ENCODE measurements around the gene MME.

The MME gene

DNA sequence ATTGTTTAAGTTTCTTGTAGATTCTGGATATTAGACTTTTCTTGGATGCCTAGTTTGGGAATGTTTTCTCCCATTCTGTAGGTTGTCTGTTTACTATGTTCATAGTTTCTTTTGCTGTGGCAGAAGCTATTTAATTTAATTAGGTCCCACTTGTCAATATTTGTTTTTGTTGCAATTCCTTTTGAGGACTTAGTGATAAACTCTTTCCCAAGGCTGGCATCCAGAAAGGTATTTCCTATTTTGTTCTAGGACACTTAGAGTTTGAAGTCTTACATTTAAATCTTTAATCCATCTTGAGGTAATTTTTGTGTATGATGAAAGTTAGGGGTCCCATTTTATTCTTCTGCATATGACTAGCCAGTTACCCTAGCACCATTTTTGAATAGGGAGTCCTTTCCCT is 54.9 kb downstream of the MME start:
- in situ Hi-C loops (cut with HindIII; ENCODE audit: low sequenced_read_pairs), result no loop called here

DNA sequence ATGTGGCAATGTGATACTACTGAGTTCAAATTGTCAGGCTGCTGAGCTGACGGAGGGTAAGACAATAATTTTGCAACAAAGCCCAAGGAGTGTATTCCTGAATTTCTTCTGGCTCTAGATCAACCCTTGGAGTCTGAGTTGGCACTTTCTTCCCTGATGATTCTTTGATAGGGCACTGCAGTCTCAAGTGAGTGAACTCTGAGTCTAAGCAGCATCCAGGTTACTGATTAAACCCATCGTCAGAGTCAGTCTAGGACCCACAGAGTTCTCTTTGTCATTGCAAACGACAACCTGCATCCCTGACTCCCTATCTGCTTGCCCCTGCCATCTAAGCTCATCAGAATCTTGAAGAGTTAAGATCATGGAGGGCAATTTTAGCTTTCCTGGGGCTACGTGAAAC is 58.6 kb downstream of the MME start:
- in situ Hi-C loops (cut with HindIII; ENCODE audit: low sequenced_read_pairs), result no loop called here

DNA sequence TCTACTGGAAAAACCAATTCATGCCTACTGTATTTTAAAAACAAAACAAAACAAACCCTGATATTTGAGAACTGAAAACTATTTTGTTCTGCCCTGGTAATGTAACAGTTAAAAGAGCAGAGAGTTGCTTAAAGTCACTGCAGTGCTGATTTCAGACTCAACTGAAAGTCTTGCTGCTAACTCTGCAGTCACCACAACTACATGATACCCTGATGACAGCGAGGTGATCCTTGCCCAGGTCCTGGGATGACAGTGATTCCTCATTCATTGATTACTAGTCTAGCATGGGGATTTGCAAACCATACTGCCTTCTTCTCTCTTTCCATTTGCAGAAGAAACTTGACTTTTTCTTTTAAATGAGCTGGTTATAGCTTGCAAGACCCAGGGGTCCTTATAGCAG is 67.5 kb downstream of the MME start:
- in situ Hi-C loops (cut with HindIII; ENCODE audit: low sequenced_read_pairs), result no loop called here

DNA sequence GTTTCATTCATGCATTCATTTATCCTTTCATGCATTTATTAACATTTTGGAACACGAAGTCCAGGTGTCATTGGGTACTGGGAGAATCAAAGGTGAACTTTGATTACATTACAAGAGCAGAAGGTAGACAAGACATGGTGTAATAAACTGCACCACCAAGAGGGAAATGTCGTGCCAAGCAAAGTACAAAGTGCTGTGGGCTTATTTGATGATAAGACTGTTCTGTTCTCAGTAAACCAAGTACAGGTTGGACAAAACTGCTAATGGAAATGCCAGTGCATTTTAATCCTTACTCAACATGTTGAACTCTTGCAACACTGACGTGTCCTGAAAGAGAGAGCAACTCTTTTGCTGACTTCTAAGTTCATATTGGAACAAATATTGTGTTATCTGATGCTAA is 69.4 kb downstream of the MME start:
- in situ Hi-C loops (cut with HindIII; ENCODE audit: low sequenced_read_pairs), result no loop called here

DNA sequence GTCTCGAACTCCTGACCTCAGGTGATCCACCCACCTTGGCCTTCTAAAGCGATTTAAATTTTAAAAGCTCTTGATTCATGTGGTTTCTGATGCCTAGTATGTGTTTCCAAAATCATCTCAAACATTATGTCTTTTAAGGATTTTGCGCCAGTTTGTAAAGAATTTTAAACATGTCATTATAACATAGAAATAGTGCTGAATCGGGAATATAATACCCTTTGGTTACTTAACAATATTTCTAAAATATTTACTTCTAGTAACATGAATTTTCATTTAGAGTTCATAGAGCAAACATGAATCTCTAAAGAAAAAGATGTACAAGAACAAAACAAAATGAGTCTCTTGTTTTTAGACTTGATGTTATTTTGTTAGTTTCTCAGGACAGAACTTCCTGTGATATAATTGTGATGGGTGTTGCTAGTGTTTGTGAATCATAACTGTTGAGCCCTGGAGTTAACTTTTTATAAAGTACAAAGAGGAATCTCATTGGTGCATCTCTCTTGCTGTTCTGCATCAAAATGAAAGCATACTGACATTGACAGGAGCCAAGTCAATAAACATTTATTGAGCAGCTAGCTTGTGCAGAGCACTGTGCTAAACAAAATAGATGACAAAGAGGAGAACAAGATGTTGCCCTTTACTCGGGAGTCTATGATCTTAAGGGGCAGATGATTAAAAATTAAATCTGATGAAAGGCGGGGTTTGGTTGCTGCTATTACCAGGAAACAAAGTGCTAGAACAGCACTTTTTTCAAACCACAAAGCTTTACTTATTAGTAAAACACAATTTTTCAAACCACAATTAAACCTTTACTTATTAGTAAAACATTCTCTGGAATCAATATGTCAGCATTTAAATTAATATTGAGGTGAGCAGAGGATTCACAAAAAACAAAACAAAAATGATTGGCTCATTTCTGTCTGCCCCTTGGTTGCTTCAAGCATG is 73.4 kb downstream of the MME start:
- in situ Hi-C loops (cut with HindIII; ENCODE audit: low sequenced_read_pairs), result no loop called here

DNA sequence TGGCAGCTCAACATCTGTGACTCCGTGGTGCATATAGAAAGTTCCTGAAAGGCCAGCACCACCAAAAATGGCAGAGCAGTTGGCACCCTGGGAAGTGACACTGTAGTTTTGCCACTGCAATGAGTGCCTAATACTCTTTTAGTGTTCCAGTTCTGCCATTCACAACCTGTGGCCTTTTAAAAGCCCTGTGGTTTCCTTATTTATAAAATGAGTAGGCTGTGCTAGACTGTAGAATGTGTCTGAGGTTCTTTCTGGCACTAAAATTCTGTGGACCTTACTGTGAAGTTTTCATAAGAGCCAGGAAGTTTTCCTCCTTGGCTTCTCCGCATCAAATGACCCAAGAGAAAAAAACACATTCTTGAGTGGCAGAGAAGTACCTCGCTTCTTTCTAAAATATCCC is 74.1 kb downstream of the MME start:
- in situ Hi-C loops (cut with HindIII; ENCODE audit: low sequenced_read_pairs), result no loop called here

DNA sequence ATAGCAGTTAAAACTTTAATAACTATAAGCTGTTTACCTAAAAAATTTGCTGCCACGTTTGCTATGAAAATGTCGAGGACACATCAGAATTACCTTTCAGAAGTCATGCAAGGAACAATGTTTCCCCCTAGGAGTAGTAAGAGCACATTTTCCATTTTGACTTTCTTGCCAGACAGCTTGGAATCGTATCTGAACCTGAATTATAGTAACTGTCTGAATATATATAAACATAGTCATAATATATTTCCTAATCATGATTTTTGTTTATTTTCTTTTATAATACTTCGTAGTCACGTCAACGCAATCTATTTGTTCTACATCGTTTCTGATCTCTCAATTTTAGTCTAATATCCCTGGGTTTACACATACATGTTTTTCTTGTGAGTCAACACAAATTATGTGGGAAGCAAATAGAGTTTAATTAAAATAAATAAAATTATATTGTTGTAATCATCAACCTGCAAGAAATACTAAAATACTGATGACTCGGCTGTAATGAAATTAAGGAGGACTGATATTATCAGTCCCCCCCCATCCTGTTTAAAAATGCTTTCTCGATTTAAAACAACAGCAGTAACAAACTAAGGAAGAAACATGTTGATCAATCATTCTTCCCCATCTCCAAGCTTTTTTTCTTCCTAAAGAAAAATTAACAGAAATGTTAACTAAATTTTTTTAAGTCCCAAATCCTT is 78.4 kb downstream of the MME start:
- in situ Hi-C loops (cut with HindIII; ENCODE audit: low sequenced_read_pairs), result no loop called here

DNA sequence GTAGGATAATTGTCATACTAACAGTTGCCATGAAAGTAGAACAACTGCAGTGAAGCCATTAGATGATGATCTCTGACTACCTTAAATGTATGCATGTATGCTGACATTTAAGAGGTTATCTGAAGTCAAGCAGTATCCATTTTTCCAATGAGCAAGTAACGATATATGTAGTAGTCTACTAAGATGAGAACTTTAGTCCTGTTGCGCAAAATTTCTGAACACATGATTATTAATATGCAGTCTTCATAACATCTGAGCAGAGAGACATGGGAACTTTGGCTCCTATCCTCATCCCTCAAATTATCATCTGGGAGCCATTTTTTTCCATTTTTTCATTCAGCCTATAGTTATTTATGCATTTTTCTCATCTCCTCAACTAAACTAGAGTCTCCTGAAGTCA is 79.2 kb downstream of the MME start:
- in situ Hi-C loops (cut with HindIII; ENCODE audit: low sequenced_read_pairs), result no loop called here

DNA sequence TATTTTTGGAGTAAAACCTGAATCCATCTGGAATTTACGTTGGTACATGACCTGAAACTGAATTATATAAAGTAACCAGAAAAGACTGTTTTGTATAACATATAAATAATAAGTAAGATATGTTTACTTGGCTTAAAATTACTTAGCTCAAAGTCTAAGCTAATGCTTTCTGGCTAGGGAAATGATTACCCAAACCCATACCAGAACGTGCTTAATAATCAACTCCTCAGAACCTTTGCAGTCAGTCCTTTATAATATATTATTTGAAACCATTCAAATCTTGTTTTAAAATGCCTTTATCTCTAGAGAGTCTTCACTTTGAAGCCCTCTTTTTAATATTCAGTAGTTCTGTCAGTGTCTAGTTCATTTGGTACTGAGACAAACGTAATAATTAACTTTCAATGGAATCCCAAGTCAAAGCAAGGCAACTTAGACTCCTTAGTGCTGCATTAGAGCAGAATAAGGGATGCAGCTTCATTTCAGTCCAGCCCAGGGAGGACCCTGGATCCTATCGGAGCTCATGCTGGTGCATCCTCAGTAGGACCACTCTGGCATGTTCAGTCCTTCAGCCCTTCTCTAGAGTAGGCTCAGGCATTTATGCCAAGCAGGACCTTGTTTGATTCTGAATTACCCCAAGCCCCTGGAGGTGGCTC is 81.6 kb downstream of the MME start:
- in situ Hi-C loops (cut with HindIII; ENCODE audit: low sequenced_read_pairs), result no loop called here

DNA sequence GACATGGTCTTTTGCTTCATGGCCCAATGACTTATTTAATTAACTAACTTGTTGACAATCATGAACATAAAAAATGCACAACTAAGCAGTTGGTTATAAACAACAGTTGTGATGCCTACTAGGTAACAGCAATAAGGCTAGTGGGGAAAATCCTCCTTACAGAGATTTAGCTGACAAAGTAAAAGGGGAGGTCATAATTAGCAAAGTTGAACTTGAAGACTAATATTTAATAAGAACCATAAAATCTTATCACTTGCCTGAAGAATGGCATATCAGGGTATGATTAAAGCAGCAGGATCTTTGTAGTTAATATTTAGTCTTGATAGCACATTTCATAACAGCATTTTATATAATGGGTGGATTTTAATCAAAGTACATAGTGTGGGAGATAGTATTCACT is 84.2 kb downstream of the MME start:
- in situ Hi-C loops (cut with HindIII; ENCODE audit: low sequenced_read_pairs), result no loop called here

DNA sequence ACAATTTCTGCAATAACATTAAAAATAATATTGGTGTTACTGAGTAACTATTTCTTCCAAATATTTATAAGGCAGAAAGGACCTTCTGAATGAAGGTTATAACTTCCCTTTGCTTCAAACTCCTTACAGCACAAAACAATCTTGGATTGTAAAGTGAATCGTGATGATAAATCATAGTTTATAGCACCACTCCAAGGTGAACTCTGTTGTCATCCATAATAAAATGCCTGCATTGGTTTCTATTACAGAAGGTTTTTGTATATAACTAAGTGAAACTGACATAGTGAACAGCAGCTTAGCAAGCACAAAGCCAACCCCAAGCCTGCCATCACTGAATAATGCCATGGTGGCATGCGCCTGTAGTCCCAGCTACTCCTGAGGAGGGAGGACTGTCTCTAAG is 86.3 kb downstream of the MME start:
- in situ Hi-C loops (cut with HindIII; ENCODE audit: low sequenced_read_pairs), result no loop called here

DNA sequence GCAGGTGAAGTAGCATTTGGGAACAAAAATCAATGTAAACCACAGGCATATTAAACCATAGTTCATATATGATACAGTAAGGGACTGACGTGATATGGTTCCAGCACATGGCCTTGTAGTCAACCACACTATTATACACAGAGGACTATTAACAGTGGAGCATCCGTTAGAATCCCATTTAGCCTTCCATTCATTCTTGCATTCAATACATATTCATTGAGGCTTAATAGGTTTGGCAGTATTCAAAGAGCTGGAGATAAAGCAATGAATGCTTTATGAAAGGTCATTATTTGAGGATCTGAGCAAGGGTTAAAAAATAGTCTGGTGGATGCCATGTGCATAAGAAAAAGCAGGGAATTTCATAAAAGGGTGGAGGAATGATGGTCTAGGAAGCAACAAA is 89.1 kb downstream of the MME start:
- in situ Hi-C loops (cut with HindIII; ENCODE audit: low sequenced_read_pairs), result no loop called here

DNA sequence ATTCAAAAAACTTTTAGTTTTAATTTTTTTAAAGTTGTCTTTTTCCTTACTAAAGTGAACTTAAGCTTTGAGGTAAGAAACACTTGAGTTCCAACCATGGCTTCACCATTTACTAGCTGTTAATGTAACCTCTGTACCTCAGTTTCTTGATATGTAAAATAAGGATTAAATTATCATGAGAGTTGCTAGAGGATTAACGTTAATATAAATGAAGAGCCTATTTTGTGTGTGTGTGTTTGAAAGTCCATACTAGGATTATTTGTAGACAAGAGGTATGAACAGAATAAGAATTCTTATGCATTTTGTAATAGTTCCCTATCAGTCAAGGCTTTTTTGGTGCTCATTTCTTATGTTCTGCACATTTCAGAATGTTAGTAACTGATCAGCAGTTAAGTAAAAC is 93.7 kb downstream of the MME start:
- in situ Hi-C loops (cut with HindIII; ENCODE audit: low sequenced_read_pairs), result no loop called here

DNA sequence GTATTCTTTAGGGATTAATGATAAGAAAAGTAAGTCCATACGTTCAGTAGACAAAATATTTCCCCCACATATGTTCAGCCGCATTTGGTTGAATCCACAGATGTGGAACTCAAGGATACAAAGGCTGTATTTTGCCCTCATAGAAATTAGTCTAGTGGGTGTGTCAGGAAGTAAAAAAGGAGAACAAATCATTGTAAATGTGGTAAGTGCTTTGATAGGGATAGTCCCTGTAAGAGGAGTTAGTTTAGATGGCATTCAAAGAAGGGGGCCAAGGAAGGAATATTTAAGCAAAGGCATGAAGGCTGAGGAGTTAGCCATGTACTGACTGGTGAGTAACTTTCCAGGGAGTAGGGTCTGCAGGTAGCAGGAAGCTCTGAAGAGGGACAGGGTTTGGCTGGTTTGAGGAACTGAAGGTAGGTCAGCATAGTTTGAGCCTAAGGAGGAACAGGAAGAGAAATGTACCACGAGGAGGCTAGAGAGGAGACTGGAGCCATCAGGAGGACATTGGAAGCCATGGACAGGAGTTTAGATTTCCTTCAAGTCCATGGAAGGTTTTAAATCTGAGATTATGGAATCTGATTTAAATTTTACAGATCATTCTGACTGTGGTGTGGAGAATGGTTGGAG is 98.8 kb downstream of the MME start:
- in situ Hi-C loops (cut with HindIII; ENCODE audit: low sequenced_read_pairs), result no loop called here

DNA sequence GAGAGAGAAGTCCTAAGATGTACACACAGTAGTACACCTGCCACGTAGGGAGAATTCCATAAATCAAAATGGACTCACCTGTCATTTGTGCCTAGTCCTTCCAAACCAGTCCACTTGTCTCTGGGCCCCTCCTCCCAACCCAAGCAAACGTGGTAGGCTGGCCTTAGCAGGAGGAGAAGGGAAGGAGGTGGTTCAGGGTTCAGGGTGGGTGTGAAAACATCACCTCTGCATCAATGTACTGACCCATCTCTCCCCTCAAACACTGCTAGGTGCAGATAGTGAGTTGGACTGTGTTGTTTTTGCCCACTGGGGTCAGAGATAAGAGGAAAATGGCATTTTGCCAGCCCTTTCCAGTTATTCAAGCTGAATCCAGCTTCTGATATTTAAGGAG is 99.3 kb downstream of the MME start:
- in situ Hi-C loops (cut with HindIII; ENCODE audit: low sequenced_read_pairs), result no loop called here

DNA sequence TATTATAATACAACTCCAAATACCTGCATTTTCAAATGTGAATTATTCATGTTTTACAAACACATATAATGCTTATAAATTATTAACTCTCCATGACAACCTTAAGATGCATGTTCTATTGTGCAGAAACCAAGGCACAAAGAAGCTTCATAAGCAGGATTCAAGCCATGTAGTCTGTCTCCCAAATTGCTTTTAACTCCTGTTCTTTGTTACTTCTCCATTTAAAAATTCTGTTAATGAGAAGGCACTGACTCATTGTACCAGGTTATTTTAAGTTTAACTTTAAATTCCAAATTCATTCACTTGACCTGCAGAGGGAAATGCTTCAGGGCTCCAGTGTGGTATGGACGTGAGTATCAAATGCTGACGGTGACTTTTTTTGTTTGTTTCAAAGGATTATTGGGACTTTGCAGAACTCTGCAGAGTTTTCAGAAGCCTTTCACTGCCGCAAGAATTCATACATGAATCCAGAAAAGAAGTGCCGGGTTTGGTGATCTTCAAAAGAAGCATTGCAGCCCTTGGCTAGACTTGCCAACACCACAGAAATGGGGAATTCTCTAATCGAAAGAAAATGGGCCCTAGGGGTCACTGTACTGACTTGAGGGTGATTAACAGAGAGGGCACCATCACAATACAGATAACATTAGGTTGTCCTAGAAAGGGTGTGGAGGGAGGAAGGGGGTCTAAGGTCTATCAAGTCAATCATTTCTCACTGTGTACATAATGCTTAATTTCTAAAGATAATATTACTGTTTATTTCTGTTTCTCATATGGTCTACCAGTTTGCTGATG is 100.0 kb downstream of the MME start:
- in situ Hi-C loops (cut with HindIII; ENCODE audit: low sequenced_read_pairs), result no loop called here

DNA sequence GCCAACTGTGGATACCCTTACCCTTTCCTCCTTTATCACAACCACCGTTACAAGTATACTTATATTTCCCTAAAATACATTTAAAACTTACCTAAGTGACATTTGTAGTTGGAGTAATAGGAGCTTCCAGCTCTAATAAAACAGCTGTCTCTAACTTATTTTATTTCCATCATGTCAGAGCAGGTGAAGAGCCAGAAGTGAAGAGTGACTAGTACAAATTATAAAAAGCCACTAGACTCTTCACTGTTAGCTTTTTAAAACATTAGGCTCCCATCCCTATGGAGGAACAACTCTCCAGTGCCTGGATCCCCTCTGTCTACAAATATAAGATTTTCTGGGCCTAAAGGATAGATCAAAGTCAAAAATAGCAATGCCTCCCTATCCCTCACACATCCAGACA is 102.3 kb downstream of the MME start:
- in situ Hi-C loops (cut with HindIII; ENCODE audit: low sequenced_read_pairs), result no loop called here

DNA sequence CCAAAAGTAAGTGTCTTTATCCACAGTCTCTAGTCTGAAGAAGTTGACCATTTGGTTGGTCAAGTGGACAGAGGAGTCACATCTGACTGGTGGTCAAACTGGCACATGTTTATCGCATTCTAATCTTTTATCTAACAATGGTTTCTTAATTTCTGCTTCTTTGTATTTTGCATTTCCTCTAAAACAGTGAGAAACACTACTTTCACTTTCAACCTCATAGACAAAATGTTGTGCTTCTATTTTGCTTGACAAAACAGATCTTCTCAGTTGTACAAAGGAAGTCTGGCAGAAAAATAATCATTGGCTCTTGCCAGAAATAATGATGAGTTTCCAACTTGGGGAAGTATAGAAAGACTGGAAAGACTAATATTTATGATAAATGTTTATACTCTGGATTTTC is 103.9 kb downstream of the MME start:
- in situ Hi-C loops (cut with HindIII; ENCODE audit: low sequenced_read_pairs), result no loop called here

DNA sequence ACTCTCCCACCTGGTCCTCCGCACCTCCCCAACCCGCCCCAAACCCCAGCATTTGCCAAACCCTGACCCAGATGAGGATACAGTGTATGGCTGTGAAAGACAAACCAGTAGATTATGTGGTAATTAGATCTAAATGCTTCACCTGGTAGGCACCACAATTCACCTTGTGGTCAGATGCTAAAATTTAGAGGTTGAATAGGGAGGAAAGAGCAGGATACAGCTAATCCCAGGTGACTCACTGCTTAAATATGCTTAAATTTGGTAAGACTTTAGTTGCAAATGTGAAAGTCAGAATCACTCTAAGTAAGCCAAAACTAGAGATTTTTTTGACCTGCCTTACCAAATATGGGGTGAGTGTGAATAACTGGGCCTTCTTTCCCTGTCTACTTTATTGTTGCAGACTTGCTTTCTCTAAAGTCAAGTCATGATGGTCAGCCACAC is 105.5 kb downstream of the MME start:
- in situ Hi-C loops (cut with HindIII; ENCODE audit: low sequenced_read_pairs), result no loop called here

DNA sequence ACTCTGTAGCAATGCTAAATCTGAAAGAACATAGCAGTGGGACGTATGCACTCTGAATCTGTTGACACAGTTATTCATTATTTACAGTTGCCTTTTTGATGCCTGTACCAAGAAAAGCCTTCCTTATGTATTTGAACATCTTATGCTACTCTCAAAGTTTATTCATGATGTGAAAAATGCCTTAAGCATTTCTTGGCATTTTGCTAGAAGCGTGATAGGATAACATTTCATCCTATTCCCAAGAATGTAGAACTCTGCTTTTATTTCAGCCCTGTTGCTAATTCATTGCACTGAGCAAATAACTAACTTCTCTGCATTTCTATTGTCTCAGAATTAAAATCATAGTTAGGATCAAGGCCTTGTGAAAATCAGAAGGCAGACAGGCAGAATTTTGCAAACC is 107.9 kb downstream of the MME start:
- in situ Hi-C loops (cut with HindIII; ENCODE audit: low sequenced_read_pairs), result no loop called here

DNA sequence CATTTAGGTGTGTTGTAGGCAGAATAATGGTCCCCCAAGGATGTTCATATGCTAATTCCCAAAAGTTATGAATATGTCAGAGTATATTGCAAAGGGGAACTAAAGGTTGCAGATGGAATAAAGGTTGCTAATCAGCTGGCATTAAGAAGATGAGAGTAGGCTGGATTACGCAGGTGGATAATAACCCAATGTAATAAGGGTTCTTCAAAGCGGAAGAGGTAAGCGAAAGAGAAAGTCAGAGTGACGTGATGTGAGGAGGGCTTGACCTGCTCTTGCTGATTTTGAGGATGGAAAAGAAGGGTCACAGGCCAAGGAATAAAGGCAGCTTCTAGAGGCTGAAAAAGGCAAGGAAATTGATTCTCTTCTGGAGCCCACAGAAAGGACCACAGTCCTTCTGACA is 109.4 kb downstream of the MME start:
- in situ Hi-C loops (cut with HindIII; ENCODE audit: low sequenced_read_pairs), result no loop called here
